HFFc6 (cell line): ENCODE results near the gene ZNF892. TPM values are rescaled to one million over a fixed set of nuclear protein-coding genes. Genes with fewer than 3 reads are reported as not detected.
"Not testable (repeated sequence)": the region's sequence is repeated elsewhere in the genome, so short reads cannot be mapped to it uniquely, and the experiment has no call there.

Experiments
- DNase-seq: peaks from one replicate; pipeline ENCODE4 v3.0.0-alpha.2; 2018
- H3K27ac Mint-ChIP-seq: 2 replicates; pipeline ENCODE4 v1.8.0; 2020; ENCODE audit warnings: mild to moderate bottlenecking, mixed read lengths
- H3K27me3 Mint-ChIP-seq: 2 replicates; pipeline ENCODE4 v1.8.0; 2021; ENCODE audit warnings: mild to moderate bottlenecking, moderate library complexity, mixed read lengths; ENCODE audit not compliant: insufficient read depth
- H3K36me3 Mint-ChIP-seq: 2 replicates; pipeline ENCODE4 v1.8.0; 2021; ENCODE audit warnings: low read depth, mixed read lengths
- H3K4me1 Mint-ChIP-seq: 2 replicates; pipeline ENCODE4 v1.8.0; 2020; ENCODE audit warnings: low read depth, mixed read lengths
- H3K4me3 Mint-ChIP-seq: 2 replicates; pipeline ENCODE4 v1.8.0; 2020; ENCODE audit warnings: mild to moderate bottlenecking, moderate library complexity, mixed read lengths
- H3K9me3 Mint-ChIP-seq: 2 replicates; pipeline ENCODE4 v1.8.0; 2020; ENCODE audit warnings: mild to moderate bottlenecking, mixed read lengths
- CTCF ChIP-seq: fragments of 200-600 bp; sonication (generic); IDR thresholded peaks from 2 replicates; pipeline ENCODE4 v1.5.0; 2021; ENCODE audit warnings: antibody characterized with exemption, mild to moderate bottlenecking
- total RNA-seq, 6 experiments: library from RNA; stranded (reverse); fragmentation: NEBNext Ultra II Directional; extraction: Animal tissue kit (Norgen Biotek cat#: 25700); gene quantifications; 2 replicates in 1 of 6; 3 replicates in 5 of 6; pipeline ENCODE4 v1.2.3, GENCODE V29; 2021

Gene ZNF892
- total RNA-seq, 6 experiments from 2014 or later = 0.43 to 0.87 (median 0.62) TPM

- H3K36me3 Mint-ChIP-seq = peaks cover 12% of the 10 kb centered on the region; the same call in 1 of the 2 replicates
- H3K9me3 Mint-ChIP-seq = peaks cover 24% of the 10 kb centered on the region
- H3K27me3 Mint-ChIP-seq = peaks cover 4% of the 10 kb centered on the region; the same call in 1 of the 2 replicates
- TF ChIP-seq CTCF = no peak
- no peak for DNase-seq
- no peak overlapping the region for H3K4me3 Mint-ChIP-seq
- H3K27ac Mint-ChIP-seq = no peak overlapping the region
- no peaks in the 10 kb centered on the region for H3K4me1 Mint-ChIP-seq
These were observed 32.8 kb downstream of the ZNF892 start for GRCh38 chr2:95240091-95240490.

GRCh38 chr2:95240556-95240955 is 33.2 kb downstream of the ZNF892 start:
- TF ChIP-seq CTCF = no peak
- H3K9me3 Mint-ChIP-seq = peaks cover 24% of the 10 kb centered on the region
- peaks cover 12% of the 10 kb centered on the region; the same call in 1 of the 2 replicates for H3K36me3 Mint-ChIP-seq
- no peak overlapping the region for H3K27ac Mint-ChIP-seq
- peaks cover 4% of the 10 kb centered on the region; the same call in 1 of the 2 replicates for H3K27me3 Mint-ChIP-seq
- H3K4me3 Mint-ChIP-seq = no peak overlapping the region
- no peaks in the 10 kb centered on the region for H3K4me1 Mint-ChIP-seq
- DNase-seq = no peak

GRCh38 chr2:95242084-95242483 is 34.8 kb downstream of the ZNF892 start:
- not testable (repeated sequence) for DNase-seq, H3K27ac Mint-ChIP-seq, H3K27me3 Mint-ChIP-seq, H3K4me3 Mint-ChIP-seq, H3K4me1 Mint-ChIP-seq
- H3K36me3 Mint-ChIP-seq = peaks cover 12% of the 10 kb centered on the region; the same call in 1 of the 2 replicates
- H3K9me3 Mint-ChIP-seq = peaks cover 24% of the 10 kb centered on the region

Other genes starting within 250 kb of the ZNF892 start
- not detected for gene MAL, start 181.8 kb upstream of the ZNF892 start, total RNA-seq
- 10 to 100 TPM; 39.8 to 46.0 (median 41.3) TPM for gene MRPS5, start 85.7 kb upstream of the ZNF892 start, total RNA-seq
- 1 to 10 TPM; 6.3 to 8.2 (median 7.1) TPM for gene ZNF514, start 47.7 kb upstream of the ZNF892 start, total RNA-seq
- 1 to 10 TPM; 3.8 to 5.0 (median 4.0) TPM for gene ZNF2, start 41.7 kb upstream of the ZNF892 start, total RNA-seq
- under 1 TPM in 5 of 6 experiments, not detected in 1; 0.12 to 0.68 (median 0.35) TPM for gene PROM2, start 66.9 kb downstream of the ZNF892 start, total RNA-seq
- gene KCNIP3, start 89.8 kb downstream of the ZNF892 start, total RNA-seq = 1 to 10 TPM in 2 of 6 experiments, under 1 TPM in 4; 0.56 to 2.4 (median 0.67) TPM
- 10 to 100 TPM; 23.1 to 28.0 (median 26.3) TPM for gene FAHD2A, start 195.2 kb downstream of the ZNF892 start, total RNA-seq